Gastroesophageal sphincter (tissue), 4 donors: ENCODE results near the gene GRIK3. TPM values are rescaled to one million over a fixed set of nuclear protein-coding genes. Genes with fewer than 3 reads are reported as not detected.

Source experiments
- ATAC-seq: fragments of 150-250 bp; one replicate; pipeline ENCODE4 v1.9.1; 2016; ENCODE audit warnings: mild to moderate bottlenecking, moderate library complexity
- H3K27ac ChIP-seq, 4 donors: fragments of 200-600 bp; sonication (generic) in 3 of 4; 1 replicate in 3 of 4; 2 replicates in 1 of 4; pipeline ENCODE4 v1.5.1; 2016 to 2019
- H3K27me3 ChIP-seq: fragments of 200-600 bp; sonication (generic); one replicate; pipeline ENCODE4 v1.5.1; 2019
- H3K36me3 ChIP-seq, 2 donors: fragments of 200-600 bp; sonication (generic); one replicate each; pipeline ENCODE4 v1.5.1; 2019; ENCODE audit warnings: control low read depth in 1 of 2
- H3K4me1 ChIP-seq, 3 donors: fragments of 200-600 bp; sonication (generic); 1 replicate in 2 of 3; 2 replicates in 1 of 3; pipeline ENCODE4 v1.5.1; 2016 to 2019; ENCODE audit warnings: control low read depth in 2 of 3
- H3K4me3 ChIP-seq, 2 donors: fragments of 200-600 bp; sonication (generic); one replicate each; pipeline ENCODE4 v1.5.1; 2019; ENCODE audit warnings: mild to moderate bottlenecking in 1 of 2, moderate library complexity in 1 of 2
- H3K9me3 ChIP-seq, 3 donors: fragments of 200-600 bp; sonication (generic); one replicate each; pipeline ENCODE4 v1.5.1; 2017 to 2019; ENCODE audit warnings: control low read depth in 2 of 3
- EP300 ChIP-seq: sonication (generic); formaldehyde crosslinking; IDR thresholded peaks from one replicate; pipeline ENCODE4 v1.6.1; 2017; ENCODE audit warnings: antibody characterized with exemption, mild to moderate bottlenecking
- POLR2A ChIP-seq, 2 donors: fragments of 450-650 bp; IDR thresholded peaks; one replicate each; pipeline ENCODE4 v1.6.1; 2017; ENCODE audit warnings: antibody characterized with exemption in 2 of 2, mild to moderate bottlenecking in 2 of 2, moderate library complexity in 1 of 2
- POLR2AphosphoS5 ChIP-seq: sonication (generic); formaldehyde crosslinking; IDR thresholded peaks from one replicate; pipeline ENCODE4 v1.6.1; 2017; ENCODE audit warnings: antibody characterized with exemption
- WGBS, 2 donors: methylation state at CpG; one replicate each; pipeline ENCODE4 v1.1.5; 2018; ENCODE audit warnings: low coverage in 1 of 2; 5-methylcytosine and 5-hydroxymethylcytosine counted together
- total RNA-seq, 4 donors: library from RNA; depleted of rRNA; stranded (reverse); fragments of >200 nt; gene quantifications; one replicate each; pipeline ENCODE4 v1.1.0, GENCODE V29; 2016
- TF ChIP-seq, protein P1 (sequence below), 4 experiments: fragments of 200-600 bp in 2 of 4; fragments of 450-650 bp in 2 of 4; sonication (generic) in 1 of 4; IDR thresholded peaks; one replicate each; pipeline ENCODE4 v1.5.1; 2017 to 2019; ENCODE audit warnings: antibody characterized with exemption in 4 of 4, mild to moderate bottlenecking in 2 of 4, moderate library complexity in 2 of 4

GRIK3 gene
- total RNA-seq, 4 donors from 2014 or later = 3.1 to 7.8 (median 5.0) TPM

DNA sequence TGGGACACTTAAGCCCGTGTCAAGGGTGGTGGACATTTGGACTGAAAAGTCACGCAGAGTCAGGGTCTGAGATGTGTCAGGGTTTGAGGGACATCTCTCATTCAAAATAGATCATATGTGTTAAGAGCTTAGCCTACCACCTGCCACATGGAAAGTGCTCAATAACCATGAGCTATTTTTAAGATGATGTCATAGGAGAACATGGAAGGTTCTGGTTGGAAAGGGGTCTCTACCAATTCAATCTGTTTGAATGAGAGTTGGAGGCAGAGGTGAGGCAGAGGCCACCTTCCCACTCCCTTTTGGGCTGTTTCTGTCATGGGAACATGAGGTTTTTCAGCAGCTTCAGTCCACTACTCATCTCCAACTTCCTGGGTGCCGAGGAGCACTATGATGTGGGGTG, 239.9 kb downstream of the GRIK3 start:
- no peak for ATAC-seq
- WGBS, 2 donors = 86% methylated on average over 1 of the region's 3 CpGs; no CpG with 5 or more reads in 1 of the 2 donors

DNA sequence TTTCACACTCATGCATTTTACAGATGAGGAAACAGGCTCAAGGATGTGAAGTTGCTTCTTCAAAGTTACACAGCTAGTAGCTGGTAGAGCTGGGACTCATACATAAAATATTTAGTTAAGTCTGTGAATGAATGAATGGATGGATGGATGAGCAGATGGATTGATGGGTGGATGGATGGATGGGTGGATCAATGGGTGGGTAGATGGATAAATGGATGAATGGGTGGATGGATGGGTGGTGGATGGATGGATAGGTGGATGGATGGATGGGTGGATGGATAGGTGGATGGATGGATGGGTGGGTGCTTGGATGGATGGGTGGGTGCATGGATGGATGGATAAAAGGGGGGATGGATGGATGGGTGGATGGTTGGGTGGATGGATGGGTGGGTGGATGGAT, 240.9 kb downstream of the GRIK3 start:
- H3K9me3 ChIP-seq = no peaks in the 10 kb centered on the region
- no peak overlapping the region for H3K4me3 ChIP-seq
- TF ChIP-seq EP300 = no peak
- no peak for TF ChIP-seq POLR2A (IDR thresholded peaks at IDR 0.05)
- TF ChIP-seq POLR2AphosphoS5 = no peak
- TF ChIP-seq, protein P1, sequence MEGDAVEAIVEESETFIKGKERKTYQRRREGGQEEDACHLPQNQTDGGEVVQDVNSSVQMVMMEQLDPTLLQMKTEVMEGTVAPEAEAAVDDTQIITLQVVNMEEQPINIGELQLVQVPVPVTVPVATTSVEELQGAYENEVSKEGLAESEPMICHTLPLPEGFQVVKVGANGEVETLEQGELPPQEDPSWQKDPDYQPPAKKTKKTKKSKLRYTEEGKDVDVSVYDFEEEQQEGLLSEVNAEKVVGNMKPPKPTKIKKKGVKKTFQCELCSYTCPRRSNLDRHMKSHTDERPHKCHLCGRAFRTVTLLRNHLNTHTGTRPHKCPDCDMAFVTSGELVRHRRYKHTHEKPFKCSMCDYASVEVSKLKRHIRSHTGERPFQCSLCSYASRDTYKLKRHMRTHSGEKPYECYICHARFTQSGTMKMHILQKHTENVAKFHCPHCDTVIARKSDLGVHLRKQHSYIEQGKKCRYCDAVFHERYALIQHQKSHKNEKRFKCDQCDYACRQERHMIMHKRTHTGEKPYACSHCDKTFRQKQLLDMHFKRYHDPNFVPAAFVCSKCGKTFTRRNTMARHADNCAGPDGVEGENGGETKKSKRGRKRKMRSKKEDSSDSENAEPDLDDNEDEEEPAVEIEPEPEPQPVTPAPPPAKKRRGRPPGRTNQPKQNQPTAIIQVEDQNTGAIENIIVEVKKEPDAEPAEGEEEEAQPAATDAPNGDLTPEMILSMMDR (IDR thresholded peaks at IDR 0.05) = no peak
- H3K36me3 ChIP-seq = no peaks in the 10 kb centered on the region
- no peak for ATAC-seq
- H3K27ac ChIP-seq = no peak overlapping the region
- H3K4me1 ChIP-seq = no peaks in the 10 kb centered on the region
- H3K27me3 ChIP-seq = peaks cover 69% of the 10 kb centered on the region

More for the DNA sequence above, 239.9 kb downstream of the GRIK3 start:
- peaks cover 63% of the 10 kb centered on the region for H3K27me3 ChIP-seq
- no peak for TF ChIP-seq POLR2AphosphoS5
- TF ChIP-seq POLR2A (IDR thresholded peaks at IDR 0.05) = no peak
- no peak for TF ChIP-seq EP300
- TF ChIP-seq, protein P1 (IDR thresholded peaks at IDR 0.05) = no peak
- no peaks in the 10 kb centered on the region for H3K4me1 ChIP-seq
- H3K36me3 ChIP-seq = no peaks in the 10 kb centered on the region
- H3K4me3 ChIP-seq = no peak overlapping the region
- no peaks in the 10 kb centered on the region for H3K9me3 ChIP-seq
- no peak overlapping the region for H3K27ac ChIP-seq

DNA sequence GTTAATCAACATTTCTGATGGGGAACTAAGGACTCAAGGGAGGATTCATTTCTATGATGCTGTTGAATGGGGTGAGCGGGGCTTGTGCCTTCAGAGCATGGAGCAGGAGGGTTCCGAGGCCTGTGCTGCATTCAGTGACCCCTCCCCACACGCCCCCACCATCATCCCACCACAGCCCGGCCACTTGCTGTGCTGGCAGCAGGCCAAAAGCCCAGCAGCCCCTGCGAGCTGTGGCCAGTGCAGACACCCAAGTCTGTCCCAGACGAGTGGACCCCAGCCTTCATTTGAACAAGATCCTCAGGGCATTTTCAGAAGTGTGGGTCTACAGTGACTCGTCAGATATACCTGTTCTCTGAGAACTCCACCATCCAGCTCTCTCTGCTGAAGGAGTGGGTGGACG, 242.0 kb downstream of the GRIK3 start:
- WGBS, 2 donors = 21 to 46% methylated on average over 2 to 5 of the region's 8 CpGs
- no peak for ATAC-seq

DNA sequence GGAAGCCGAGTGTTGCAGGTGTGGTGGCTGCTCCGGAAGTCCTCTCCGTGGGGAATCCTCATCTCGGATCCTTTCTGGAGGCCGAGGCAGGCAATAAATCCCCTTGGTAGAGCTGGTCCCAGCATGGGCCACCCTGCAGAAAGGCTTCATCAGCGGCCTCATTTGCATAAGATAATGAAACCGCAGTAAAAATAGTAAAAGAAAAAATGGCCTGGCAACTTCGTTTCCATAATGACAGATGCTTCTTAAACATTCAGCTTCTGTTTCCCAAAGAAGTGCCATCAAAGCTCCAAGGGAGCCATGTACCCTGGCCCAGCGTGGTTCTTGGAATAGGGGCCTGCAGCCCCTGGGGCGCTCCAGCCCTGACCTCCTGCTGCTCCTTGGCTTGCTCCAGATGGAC, 244.1 kb downstream of the GRIK3 start:
- no peaks in the 10 kb centered on the region for H3K9me3 ChIP-seq
- H3K4me1 ChIP-seq = no peaks in the 10 kb centered on the region
- peaks cover 76% of the 10 kb centered on the region for H3K27me3 ChIP-seq
- no peak overlapping the region for H3K27ac ChIP-seq
- no peaks in the 10 kb centered on the region for H3K36me3 ChIP-seq
- H3K4me3 ChIP-seq = no peak overlapping the region
- WGBS, 2 donors = 60% methylated on average over 1 of the region's 10 CpGs; no CpG with 5 or more reads in 1 of the 2 donors
- no peak for ATAC-seq
- TF ChIP-seq POLR2AphosphoS5 (no peak), EP300 (no peak), POLR2A (IDR thresholded peaks at IDR 0.05) (no peak)
- TF ChIP-seq, protein P1 (IDR thresholded peaks at IDR 0.05) = no peak

More for the DNA sequence above, 242.0 kb downstream of the GRIK3 start:
- Histone ChIP-seq H3K36me3 (no peaks in the 10 kb centered on the region), H3K27me3 (peaks cover 66% of the 10 kb centered on the region), H3K27ac (no peak overlapping the region), H3K9me3 (no peaks in the 10 kb centered on the region), H3K4me1 (no peaks in the 10 kb centered on the region), H3K4me3 (no peak overlapping the region)
- TF ChIP-seq EP300 (no peak), POLR2AphosphoS5 (no peak)
- TF ChIP-seq, protein P1 (IDR thresholded peaks at IDR 0.05) = no peak

DNA sequence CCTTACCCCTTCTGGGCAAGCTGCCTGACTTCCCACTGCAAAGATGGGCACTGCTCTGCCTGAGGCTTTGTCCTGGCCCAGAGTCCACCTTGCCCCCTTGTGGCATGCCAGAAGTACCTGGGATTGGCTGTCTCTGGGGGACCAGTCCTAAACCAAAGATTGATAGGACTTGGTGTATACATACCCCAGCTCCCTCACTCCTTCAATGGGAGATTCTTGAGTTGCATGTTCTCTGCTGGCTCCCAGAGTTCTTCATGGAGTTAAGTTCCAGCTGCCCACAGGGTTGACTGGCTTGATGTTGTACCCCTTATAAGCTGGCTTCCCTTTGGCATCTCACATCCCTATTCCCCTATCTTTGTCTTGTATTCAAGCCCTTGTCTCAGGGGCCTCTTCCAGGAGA, 244.8 kb downstream of the GRIK3 start:
- H3K4me1 ChIP-seq = no peaks in the 10 kb centered on the region
- H3K36me3 ChIP-seq = no peaks in the 10 kb centered on the region
- no peak for ATAC-seq
- TF ChIP-seq POLR2A (IDR thresholded peaks at IDR 0.05) (no peak), POLR2AphosphoS5 (no peak), EP300 (no peak)
- TF ChIP-seq, protein P1 (IDR thresholded peaks at IDR 0.05) = no peak
- H3K27ac ChIP-seq = no peak overlapping the region
- H3K9me3 ChIP-seq = no peaks in the 10 kb centered on the region
- H3K27me3 ChIP-seq = peaks cover 81% of the 10 kb centered on the region
- H3K4me3 ChIP-seq = no peak overlapping the region
